OCI-LY7 (cell line): ENCODE measurements around the gene IL1RL2.

ENCODE experiments used
- EZH2phosphoT487 ChIP-seq: fragments of 200-600 bp; sonication (generic); IDR thresholded peaks from 2 replicates; pipeline ENCODE4 v1.6.1; 2018; ENCODE audit warnings: low read depth, borderline replicate concordance, mild to moderate bottlenecking, mixed run types, antibody characterized with exemption, low read length, moderate library complexity, mixed read lengths
- TF ChIP-seq, protein P1 (sequence below): fragments of 200-600 bp; sonication (generic); conservative IDR thresholded peaks from 2 replicates; pipeline ENCODE4 v1.5.1; 2014; ENCODE audit warnings: mild to moderate bottlenecking, antibody characterized with exemption, low read length, moderate library complexity, mixed read lengths

DNA sequence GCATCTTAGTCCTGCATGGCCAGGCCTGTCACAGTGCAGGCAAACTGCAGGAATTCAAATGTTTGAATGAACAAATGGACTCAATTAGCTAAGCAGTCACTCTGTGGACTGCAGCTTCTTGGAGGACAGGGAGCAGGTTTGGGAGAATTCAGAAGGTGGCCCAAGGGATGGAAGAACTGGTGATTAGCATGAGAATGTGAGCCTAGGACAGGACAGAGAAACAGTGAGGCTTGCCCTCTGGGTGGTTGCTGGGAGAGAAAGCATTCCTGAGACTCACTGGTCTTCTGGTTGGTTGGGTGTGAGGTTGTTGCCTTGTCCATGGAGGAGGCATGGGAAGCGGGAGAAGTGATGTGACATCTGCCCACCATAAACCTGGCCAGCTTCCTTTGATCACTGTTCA, 13.7 kb downstream of the IL1RL2 start:
- no peak for TF ChIP-seq EZH2phosphoT487
- TF ChIP-seq, protein P1, sequence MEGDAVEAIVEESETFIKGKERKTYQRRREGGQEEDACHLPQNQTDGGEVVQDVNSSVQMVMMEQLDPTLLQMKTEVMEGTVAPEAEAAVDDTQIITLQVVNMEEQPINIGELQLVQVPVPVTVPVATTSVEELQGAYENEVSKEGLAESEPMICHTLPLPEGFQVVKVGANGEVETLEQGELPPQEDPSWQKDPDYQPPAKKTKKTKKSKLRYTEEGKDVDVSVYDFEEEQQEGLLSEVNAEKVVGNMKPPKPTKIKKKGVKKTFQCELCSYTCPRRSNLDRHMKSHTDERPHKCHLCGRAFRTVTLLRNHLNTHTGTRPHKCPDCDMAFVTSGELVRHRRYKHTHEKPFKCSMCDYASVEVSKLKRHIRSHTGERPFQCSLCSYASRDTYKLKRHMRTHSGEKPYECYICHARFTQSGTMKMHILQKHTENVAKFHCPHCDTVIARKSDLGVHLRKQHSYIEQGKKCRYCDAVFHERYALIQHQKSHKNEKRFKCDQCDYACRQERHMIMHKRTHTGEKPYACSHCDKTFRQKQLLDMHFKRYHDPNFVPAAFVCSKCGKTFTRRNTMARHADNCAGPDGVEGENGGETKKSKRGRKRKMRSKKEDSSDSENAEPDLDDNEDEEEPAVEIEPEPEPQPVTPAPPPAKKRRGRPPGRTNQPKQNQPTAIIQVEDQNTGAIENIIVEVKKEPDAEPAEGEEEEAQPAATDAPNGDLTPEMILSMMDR, result no peak
